ENCODE measurements around the gene TXNRD3. TPM values are rescaled to one million over a fixed set of nuclear protein-coding genes. Genes with fewer than 3 reads are reported as not detected.
A peak's percentile ranks its signal among the peaks of the same experiment; 100 is the strongest.

Gene TXNRD3
- total RNA-seq, 1 donor from 2014 or later: 14.4 TPM

DNA sequence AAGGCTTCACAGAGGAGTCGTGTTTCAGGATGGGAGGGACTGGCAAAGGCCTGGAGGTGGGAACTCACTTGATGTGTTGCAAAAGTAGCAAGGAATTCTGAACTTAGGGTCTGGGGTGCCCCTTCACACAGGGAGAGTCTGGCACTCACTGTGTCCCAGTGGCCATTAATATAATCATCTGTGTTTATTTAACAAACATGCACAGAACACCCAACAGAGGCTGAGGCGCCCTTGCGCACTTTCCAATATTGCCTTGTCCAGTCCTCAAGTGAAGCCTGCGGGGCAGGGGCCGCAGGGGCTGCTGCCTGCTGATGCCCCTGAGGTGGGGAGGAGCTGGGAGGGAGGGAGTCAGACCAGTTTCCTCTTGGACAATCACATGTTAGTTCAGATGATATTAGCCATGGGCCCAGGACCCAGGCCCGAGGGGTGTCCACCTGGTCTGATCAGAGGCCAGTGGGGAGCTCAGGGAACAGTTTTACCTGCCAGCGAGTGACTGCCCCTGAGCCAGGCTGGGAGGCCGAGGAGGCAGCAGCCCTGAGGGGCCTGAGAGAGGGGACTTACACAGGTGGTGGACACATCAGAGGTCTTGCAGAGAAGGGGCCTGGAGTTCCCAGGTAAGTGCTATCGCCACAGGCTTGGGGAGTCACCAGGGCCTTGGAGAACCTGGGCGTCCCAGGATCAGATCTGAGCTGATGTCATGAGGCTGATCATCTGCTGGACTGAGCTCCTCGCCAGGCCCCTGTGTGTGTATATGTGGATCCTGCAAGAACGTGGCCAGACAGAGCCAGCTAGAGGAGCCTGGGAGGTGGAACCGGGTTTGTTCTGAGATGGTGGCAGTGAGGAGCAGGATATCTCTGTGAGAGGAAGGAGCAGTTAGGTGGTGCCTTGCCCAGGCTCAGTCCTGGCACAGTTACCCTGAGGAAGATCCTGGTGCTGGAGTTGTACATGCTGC lies 13.8 kb upstream of the TXNRD3 start:
- Mint-ChIP-seq H3K4me1 (ENCODE audit: unreplicated experiment) (no peaks in the 10 kb centered on the region), H3K27ac (no peak overlapping the region), H3K9me3 (no peaks in the 10 kb centered on the region), H3K27me3 (peaks cover 12% of the 10 kb centered on the region), H3K4me3 (no peak overlapping the region), H3K36me3 (no peaks in the 10 kb centered on the region)
- TF ChIP-seq, protein P1, sequence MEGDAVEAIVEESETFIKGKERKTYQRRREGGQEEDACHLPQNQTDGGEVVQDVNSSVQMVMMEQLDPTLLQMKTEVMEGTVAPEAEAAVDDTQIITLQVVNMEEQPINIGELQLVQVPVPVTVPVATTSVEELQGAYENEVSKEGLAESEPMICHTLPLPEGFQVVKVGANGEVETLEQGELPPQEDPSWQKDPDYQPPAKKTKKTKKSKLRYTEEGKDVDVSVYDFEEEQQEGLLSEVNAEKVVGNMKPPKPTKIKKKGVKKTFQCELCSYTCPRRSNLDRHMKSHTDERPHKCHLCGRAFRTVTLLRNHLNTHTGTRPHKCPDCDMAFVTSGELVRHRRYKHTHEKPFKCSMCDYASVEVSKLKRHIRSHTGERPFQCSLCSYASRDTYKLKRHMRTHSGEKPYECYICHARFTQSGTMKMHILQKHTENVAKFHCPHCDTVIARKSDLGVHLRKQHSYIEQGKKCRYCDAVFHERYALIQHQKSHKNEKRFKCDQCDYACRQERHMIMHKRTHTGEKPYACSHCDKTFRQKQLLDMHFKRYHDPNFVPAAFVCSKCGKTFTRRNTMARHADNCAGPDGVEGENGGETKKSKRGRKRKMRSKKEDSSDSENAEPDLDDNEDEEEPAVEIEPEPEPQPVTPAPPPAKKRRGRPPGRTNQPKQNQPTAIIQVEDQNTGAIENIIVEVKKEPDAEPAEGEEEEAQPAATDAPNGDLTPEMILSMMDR (conservative IDR thresholded peaks at IDR 0.05): no peak
- no peak for DNase-seq (ENCODE audit: extremely low spot score, unreplicated experiment)

DNA sequence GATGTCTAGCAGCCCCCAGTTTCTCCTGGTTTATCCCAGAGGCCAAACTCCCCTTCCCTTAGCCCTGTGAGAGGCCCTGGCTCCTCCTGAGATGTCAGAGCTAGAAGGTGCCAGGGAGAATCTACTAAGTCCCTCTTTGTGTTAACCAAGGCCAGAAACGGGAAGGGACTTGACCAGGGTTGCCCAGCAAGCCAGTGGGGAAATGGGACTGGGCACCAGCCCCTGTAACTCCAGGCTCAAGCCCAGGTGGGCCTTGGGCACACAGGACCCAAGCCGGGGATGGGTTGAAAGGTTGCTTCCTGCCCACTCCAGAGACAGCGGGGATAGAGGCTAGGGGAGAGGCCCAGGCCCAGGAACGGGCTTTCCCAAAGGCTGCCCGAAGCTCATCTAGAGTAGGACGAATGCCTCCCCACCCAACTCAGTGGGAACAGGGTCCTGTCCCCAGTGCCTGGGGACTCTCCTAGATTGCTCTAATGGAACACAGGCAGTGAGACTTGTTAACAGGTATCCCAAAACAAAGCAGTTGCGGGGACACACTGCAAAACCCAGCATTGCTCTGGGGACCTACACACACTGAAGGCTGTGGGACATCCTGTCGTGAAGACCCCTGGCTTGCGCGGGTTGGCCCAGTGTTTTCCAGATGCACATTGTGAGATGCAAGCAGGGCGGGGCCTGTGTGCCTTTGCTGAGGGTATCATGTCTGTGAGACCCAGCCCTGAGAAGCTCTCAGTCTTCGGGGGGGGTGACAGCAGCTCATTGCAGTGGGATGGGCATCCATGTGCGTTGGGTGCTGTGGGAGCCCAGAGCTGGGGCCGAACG lies 12.9 kb upstream of the TXNRD3 start:
- DNase-seq (ENCODE audit: extremely low spot score, unreplicated experiment): peak; percentile 63
- Mint-ChIP-seq H3K27me3 (peaks cover 13% of the 10 kb centered on the region), H3K4me3 (no peak overlapping the region), H3K36me3 (no peaks in the 10 kb centered on the region), H3K4me1 (ENCODE audit: unreplicated experiment) (no peaks in the 10 kb centered on the region), H3K27ac (no peak overlapping the region), H3K9me3 (no peaks in the 10 kb centered on the region)
- TF ChIP-seq, protein P1 (conservative IDR thresholded peaks at IDR 0.05): no peak

DNA sequence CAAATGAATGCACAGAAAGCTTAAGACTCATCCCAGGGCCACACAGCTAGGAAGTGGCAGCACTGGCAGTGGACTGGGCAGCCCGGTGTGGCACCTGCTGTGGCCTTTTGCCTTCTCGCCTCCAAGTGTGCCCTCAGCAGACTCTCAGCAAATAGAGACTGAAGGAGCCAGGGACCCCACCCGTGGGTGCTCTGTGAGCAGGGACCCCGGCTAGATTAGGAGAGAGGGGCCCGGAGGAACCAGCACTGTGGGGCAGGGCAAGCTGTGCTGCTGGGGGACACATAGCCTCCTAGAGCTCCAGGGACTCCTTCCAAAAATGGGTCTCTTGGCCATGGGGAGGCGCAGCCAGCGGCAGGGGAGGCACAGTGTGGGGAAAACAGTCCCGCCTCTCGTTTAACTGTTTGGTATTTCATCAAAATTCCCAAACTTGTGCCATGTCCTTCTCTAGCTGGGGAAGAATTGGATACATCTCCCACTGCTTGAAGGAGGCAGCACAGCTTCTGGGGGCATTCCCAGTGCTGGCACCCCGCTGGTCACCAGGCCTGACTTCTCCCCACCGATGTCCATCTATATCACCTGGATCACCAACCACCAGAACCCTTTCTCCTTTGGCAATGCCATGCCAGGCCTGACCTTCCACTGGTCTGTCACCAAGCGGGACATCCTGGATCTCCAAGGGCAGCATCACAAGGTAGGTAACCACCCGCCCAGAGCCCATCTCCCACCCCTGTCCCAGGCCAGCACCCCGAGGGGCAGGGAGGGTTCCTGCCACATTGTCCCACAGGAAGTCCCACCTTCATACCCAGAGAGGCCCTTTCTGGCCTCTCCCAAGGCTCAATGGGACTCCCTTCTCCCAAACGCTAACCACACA lies 12.0 kb upstream of the TXNRD3 start:
- TF ChIP-seq, protein P1 (conservative IDR thresholded peaks at IDR 0.05): no peak
- H3K9me3 Mint-ChIP-seq: no peaks in the 10 kb centered on the region
- peaks cover 18% of the 10 kb centered on the region for H3K27me3 Mint-ChIP-seq
- H3K4me3 Mint-ChIP-seq: no peak overlapping the region
- no peaks in the 10 kb centered on the region for H3K36me3 Mint-ChIP-seq
- H3K27ac Mint-ChIP-seq: no peak overlapping the region
- peak; percentile 48 for DNase-seq (ENCODE audit: extremely low spot score, unreplicated experiment)
- H3K4me1 Mint-ChIP-seq (ENCODE audit: unreplicated experiment): no peaks in the 10 kb centered on the region

DNA sequence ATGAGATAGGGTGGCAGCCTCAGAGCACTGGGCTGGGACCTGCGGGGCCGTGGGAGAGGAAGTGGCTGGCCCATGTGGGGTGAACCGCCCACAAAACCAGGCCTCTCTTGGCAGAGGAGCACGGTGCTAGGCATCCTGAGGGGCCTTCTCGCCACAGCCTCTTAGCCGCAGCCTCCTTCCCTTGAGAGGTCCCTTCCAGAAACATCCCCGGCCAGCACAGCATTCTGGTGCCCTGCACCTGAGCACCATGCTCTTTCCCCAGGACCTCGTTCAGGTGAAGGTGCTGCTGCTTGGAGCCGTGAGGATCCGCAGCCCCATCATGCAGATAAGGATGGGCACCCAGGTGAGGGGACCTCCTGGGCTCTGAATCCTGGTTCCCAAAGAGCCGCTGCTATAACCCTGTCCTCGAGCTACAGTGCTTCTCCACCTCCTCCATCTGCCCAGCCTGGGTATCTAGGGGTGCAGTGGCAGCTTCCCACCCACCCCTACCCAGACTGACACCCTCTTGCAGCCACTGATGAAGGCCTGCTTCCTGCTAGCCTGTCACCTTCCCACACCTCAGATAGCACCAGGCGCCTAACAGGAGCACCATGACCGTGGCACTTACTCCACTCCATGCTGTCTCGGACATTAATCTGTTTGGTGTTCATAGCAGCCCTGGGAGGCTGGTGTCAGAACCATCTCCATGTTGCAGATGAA lies 11.2 kb upstream of the TXNRD3 start:
- Mint-ChIP-seq H3K27ac (no peak overlapping the region), H3K36me3 (no peaks in the 10 kb centered on the region), H3K4me1 (ENCODE audit: unreplicated experiment) (no peaks in the 10 kb centered on the region), H3K4me3 (no peak overlapping the region), H3K27me3 (peaks cover 23% of the 10 kb centered on the region), H3K9me3 (no peaks in the 10 kb centered on the region)
- TF ChIP-seq, protein P1 (conservative IDR thresholded peaks at IDR 0.05): no peak
- DNase-seq (ENCODE audit: extremely low spot score, unreplicated experiment): peak; percentile 58

Measured in type B pancreatic cell (in vitro differentiated cells).